Glutamatergic neuron (in vitro differentiated cells): ENCODE data around the gene CAPRIN1. TPM values are rescaled to one million over a fixed set of nuclear protein-coding genes. Genes with fewer than 3 reads are reported as not detected.

ENCODE experiments used
- DNase-seq: peaks from one replicate; pipeline ENCODE4 v3.0.0; 2022
- H3K27ac Mint-ChIP-seq: one replicate; pipeline ENCODE4 v1.8.0; 2020; ENCODE audit warnings: mild to moderate bottlenecking, mixed read lengths, inconsistent platforms; ENCODE audit not compliant: unreplicated experiment
- H3K27me3 Mint-ChIP-seq: one replicate; pipeline ENCODE4 v1.8.0; 2020; ENCODE audit warnings: mild to moderate bottlenecking, moderate library complexity, mixed read lengths, inconsistent platforms; ENCODE audit not compliant: unreplicated experiment
- H3K36me3 Mint-ChIP-seq: one replicate; pipeline ENCODE4 v1.8.0; 2020; ENCODE audit warnings: mild to moderate bottlenecking, mixed read lengths, inconsistent platforms; ENCODE audit not compliant: unreplicated experiment
- H3K4me1 Mint-ChIP-seq: one replicate; pipeline ENCODE4 v1.8.0; 2020; ENCODE audit warnings: mild to moderate bottlenecking, low read depth, mixed read lengths, inconsistent platforms; ENCODE audit not compliant: unreplicated experiment
- H3K4me3 Mint-ChIP-seq: one replicate; pipeline ENCODE4 v1.8.0; 2020; ENCODE audit warnings: mild to moderate bottlenecking, mixed read lengths, inconsistent platforms; ENCODE audit not compliant: unreplicated experiment
- H3K9me3 Mint-ChIP-seq: one replicate; pipeline ENCODE4 v1.8.0; 2020; ENCODE audit warnings: mild to moderate bottlenecking, moderate library complexity, mixed read lengths, inconsistent platforms; ENCODE audit not compliant: unreplicated experiment
- total RNA-seq: library from RNA; stranded (reverse); fragmentation: NEBNext Ultra II Directional; extraction: Animal tissue kit (Norgen Biotek cat#: 25700); gene quantifications from one replicate; pipeline ENCODE4 v1.2.1, GENCODE V29; 2021; ENCODE audit not compliant: unreplicated experiment
- TF ChIP-seq, protein P1 (sequence below): fragments of 200-600 bp; sonication (generic); IDR thresholded peaks from one replicate; pipeline ENCODE4 v1.5.0; 2021; ENCODE audit not compliant: partially characterized antibody, unreplicated experiment

CAPRIN1 gene
- total RNA-seq, 1 donor from 2014 or later = 356 TPM

GRCh38 chr11:34149786-34150185, 98.3 kb downstream of the CAPRIN1 start:
- H3K27me3 Mint-ChIP-seq = peaks cover 5% of the 10 kb centered on the region
- H3K36me3 Mint-ChIP-seq = no peaks in the 10 kb centered on the region
- TF ChIP-seq, protein P1, sequence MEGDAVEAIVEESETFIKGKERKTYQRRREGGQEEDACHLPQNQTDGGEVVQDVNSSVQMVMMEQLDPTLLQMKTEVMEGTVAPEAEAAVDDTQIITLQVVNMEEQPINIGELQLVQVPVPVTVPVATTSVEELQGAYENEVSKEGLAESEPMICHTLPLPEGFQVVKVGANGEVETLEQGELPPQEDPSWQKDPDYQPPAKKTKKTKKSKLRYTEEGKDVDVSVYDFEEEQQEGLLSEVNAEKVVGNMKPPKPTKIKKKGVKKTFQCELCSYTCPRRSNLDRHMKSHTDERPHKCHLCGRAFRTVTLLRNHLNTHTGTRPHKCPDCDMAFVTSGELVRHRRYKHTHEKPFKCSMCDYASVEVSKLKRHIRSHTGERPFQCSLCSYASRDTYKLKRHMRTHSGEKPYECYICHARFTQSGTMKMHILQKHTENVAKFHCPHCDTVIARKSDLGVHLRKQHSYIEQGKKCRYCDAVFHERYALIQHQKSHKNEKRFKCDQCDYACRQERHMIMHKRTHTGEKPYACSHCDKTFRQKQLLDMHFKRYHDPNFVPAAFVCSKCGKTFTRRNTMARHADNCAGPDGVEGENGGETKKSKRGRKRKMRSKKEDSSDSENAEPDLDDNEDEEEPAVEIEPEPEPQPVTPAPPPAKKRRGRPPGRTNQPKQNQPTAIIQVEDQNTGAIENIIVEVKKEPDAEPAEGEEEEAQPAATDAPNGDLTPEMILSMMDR = no peak
- peak overlapping the region; percentile 48 for H3K27ac Mint-ChIP-seq
- no peak for DNase-seq
- H3K9me3 Mint-ChIP-seq = peaks cover 11% of the 10 kb centered on the region
- H3K4me1 Mint-ChIP-seq = peaks cover 20% of the 10 kb centered on the region
- no peak overlapping the region for H3K4me3 Mint-ChIP-seq

DNA sequence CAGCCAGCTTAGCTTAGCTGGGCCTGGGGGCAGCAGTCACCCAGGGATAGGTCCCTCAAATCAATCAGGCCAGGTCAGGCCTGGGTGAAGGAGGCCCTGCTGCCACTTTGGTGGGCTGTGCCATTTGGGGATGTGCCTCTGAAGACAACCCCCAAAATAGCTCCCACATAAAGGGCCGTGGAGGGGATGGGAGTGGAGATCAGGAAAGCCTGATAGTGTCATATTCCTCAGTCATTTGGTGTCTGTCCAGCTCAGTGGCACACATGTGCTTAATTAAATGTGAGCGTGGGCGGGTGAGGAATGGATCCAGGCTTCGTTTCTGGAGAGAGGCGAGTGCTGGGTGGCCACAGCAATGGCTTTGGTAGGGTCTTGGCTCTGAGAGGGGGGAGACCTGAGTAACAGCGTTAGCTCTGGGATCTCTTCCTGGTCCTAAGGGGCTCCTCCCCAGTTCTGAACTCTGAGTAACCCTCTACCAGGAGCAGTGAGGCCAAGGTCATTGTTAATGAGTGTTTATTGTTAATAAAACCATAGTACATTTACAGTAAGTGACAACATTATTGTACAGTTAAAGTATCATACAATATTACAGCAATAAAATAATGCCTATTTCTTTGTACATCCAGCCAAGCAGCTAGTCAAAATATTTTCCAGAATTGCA, 99.1 kb downstream of the CAPRIN1 start:
- H3K4me1 Mint-ChIP-seq = peaks cover 20% of the 10 kb centered on the region
- H3K27me3 Mint-ChIP-seq = peaks cover 5% of the 10 kb centered on the region
- DNase-seq = no peak
- H3K4me3 Mint-ChIP-seq = peak overlapping the region; percentile 52
- H3K27ac Mint-ChIP-seq = no peak overlapping the region
- TF ChIP-seq, protein P1 = no peak
- peaks cover 11% of the 10 kb centered on the region for H3K9me3 Mint-ChIP-seq
- no peaks in the 10 kb centered on the region for H3K36me3 Mint-ChIP-seq

Other genes with a start within 250 kb of the CAPRIN1 start
- 2.7 TPM for gene LMO2, start 159.7 kb upstream of the CAPRIN1 start, total RNA-seq
- 35.3 TPM for gene NAT10, start 53.9 kb downstream of the CAPRIN1 start, total RNA-seq